Measurements from ENCODE around the gene EXD3. TPM values are rescaled to one million over a fixed set of nuclear protein-coding genes. Genes with fewer than 3 reads are reported as not detected.

EXD3 gene
- total and polyA plus RNA-seq, 2 donors (not counting 1 experiment from before 2014, with no cell fraction given): 2.6 to 13.0 TPM

DNA sequence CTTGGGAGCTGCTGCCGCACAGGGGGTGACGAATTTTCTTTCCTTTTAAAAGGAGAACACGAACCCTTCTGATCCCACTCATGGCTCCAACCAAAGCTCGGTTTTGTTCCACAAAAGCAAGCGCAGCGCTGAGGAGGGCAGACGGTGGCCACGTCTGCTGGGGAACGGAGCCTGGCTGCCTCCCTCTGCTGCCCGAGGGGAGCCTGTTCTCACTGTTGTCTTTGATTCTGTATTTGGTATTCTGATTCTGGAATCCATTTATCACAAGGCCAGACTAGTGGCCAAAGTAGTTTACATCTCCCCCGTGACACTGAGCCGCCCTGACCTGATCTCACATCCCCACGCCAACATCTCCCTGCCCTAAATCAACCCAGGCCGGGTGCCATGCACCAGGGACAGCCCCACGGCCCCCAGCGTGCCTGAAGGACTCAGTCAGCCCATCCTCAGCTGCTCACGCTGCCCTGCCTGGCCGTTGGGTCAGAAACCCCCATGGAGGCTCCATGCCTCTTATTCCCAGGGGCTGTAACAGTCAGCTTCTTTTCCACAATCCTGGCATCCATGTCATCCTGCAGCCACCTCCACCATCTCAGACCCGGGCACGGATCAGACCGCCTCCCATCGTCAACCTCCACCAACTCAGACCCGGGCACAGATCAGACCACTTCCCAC lies 42.9 kb upstream of the EXD3 start:
- no peak for DNase-seq (ENCODE audit: low read depth in 2 of 2)
- H3K27me3 ChIP-seq (ENCODE audit: control insufficient read depth, insufficient read depth, low read length): peaks cover 2% of the 10 kb centered on the region
- no peak overlapping the region for H3K9ac ChIP-seq (ENCODE audit: insufficient read depth, low read length)
- H3K9me3 ChIP-seq (ENCODE audit: control insufficient read depth, insufficient read depth, low read depth, low read length): no peaks in the 10 kb centered on the region
- H3K4me2 ChIP-seq (ENCODE audit: extremely low read depth, insufficient read depth, low read length): no peak overlapping the region
- H3K27ac ChIP-seq (ENCODE audit: insufficient read depth, low read length): no peak overlapping the region
- no peaks in the 10 kb centered on the region for H4K20me1 ChIP-seq (ENCODE audit: control insufficient read depth, extremely low read depth, insufficient read depth, low read length)
- H3K4me1 ChIP-seq (ENCODE audit: control insufficient read depth, extremely low read depth, insufficient read depth, low read length): no peaks in the 10 kb centered on the region
- no peak for TF ChIP-seq CTCF (conservative IDR thresholded peaks at IDR 0.05 in 1 of 2, IDR thresholded peaks at IDR 0.05 in 1 of 2; ENCODE audit: low read depth in 1 of 2, low read length in 2 of 2)
- no peak for TF ChIP-seq EZH2 (IDR thresholded peaks at IDR 0.05; ENCODE audit: low read length, missing control alignments)
- H3K36me3 ChIP-seq (ENCODE audit: control insufficient read depth, insufficient read depth, low read length): no peaks in the 10 kb centered on the region
- H3K79me2 ChIP-seq (ENCODE audit: control insufficient read depth, insufficient read depth, low read length): no peaks in the 10 kb centered on the region
- no peak overlapping the region for H2AFZ ChIP-seq (ENCODE audit: low read length)
- H3K4me3 ChIP-seq (replicated peaks in 1 of 4; ENCODE audit: control extremely low read depth in 1 of 4, insufficient read depth in 1 of 4, low read depth in 3 of 4, low read length in 4 of 4): no peak overlapping the region

- Histone ChIP-seq H3K27ac (ENCODE audit: insufficient read depth, low read length) (no peak overlapping the region), H3K36me3 (ENCODE audit: control insufficient read depth, insufficient read depth, low read length) (no peaks in the 10 kb centered on the region), H3K4me1 (ENCODE audit: control insufficient read depth, extremely low read depth, insufficient read depth, low read length) (no peaks in the 10 kb centered on the region), H2AFZ (ENCODE audit: low read length) (no peak overlapping the region), H3K9ac (ENCODE audit: insufficient read depth, low read length) (no peak overlapping the region), H4K20me1 (ENCODE audit: control insufficient read depth, extremely low read depth, insufficient read depth, low read length) (no peaks in the 10 kb centered on the region), H3K27me3 (ENCODE audit: control insufficient read depth, insufficient read depth, low read length) (peaks cover 2% of the 10 kb centered on the region), H3K4me3 (replicated peaks in 1 of 4; ENCODE audit: control extremely low read depth in 1 of 4, insufficient read depth in 1 of 4, low read depth in 3 of 4, low read length in 4 of 4) (no peak overlapping the region), H3K4me2 (ENCODE audit: extremely low read depth, insufficient read depth, low read length) (no peak overlapping the region), H3K9me3 (ENCODE audit: control insufficient read depth, insufficient read depth, low read depth, low read length) (no peaks in the 10 kb centered on the region), H3K79me2 (ENCODE audit: control insufficient read depth, insufficient read depth, low read length) (no peaks in the 10 kb centered on the region)
- no peak for DNase-seq (ENCODE audit: low read depth in 2 of 2)
- TF ChIP-seq CTCF (conservative IDR thresholded peaks at IDR 0.05 in 1 of 2, IDR thresholded peaks at IDR 0.05 in 1 of 2; ENCODE audit: low read depth in 1 of 2, low read length in 2 of 2) (no peak), EZH2 (IDR thresholded peaks at IDR 0.05; ENCODE audit: low read length, missing control alignments) (no peak)
Measured at GRCh38 chr9:137465000-137465719, 42.2 kb upstream of the EXD3 start.

- Histone ChIP-seq H3K4me3 (replicated peaks in 1 of 4; ENCODE audit: control extremely low read depth in 1 of 4, insufficient read depth in 1 of 4, low read depth in 3 of 4, low read length in 4 of 4) (no peak overlapping the region), H3K27me3 (ENCODE audit: control insufficient read depth, insufficient read depth, low read length) (peaks cover 2% of the 10 kb centered on the region), H2AFZ (ENCODE audit: low read length) (no peak overlapping the region), H3K9ac (ENCODE audit: insufficient read depth, low read length) (no peak overlapping the region), H3K36me3 (ENCODE audit: control insufficient read depth, insufficient read depth, low read length) (no peaks in the 10 kb centered on the region), H3K79me2 (ENCODE audit: control insufficient read depth, insufficient read depth, low read length) (no peaks in the 10 kb centered on the region), H3K9me3 (ENCODE audit: control insufficient read depth, insufficient read depth, low read depth, low read length) (no peaks in the 10 kb centered on the region), H4K20me1 (ENCODE audit: control insufficient read depth, extremely low read depth, insufficient read depth, low read length) (no peaks in the 10 kb centered on the region), H3K27ac (ENCODE audit: insufficient read depth, low read length) (no peak overlapping the region), H3K4me2 (ENCODE audit: extremely low read depth, insufficient read depth, low read length) (no peak overlapping the region), H3K4me1 (ENCODE audit: control insufficient read depth, extremely low read depth, insufficient read depth, low read length) (no peaks in the 10 kb centered on the region)
- TF ChIP-seq CTCF (conservative IDR thresholded peaks at IDR 0.05 in 1 of 2, IDR thresholded peaks at IDR 0.05 in 1 of 2; ENCODE audit: low read depth in 1 of 2, low read length in 2 of 2): no peak
- TF ChIP-seq EZH2 (IDR thresholded peaks at IDR 0.05; ENCODE audit: low read length, missing control alignments): no peak
- no peak for DNase-seq (ENCODE audit: low read depth in 2 of 2)
Measured at GRCh38 chr9:137464291-137464999, 41.5 kb upstream of the EXD3 start.
